HG02938 (cell line): Measurements from ENCODE around the gene LUC7L3.

Source experiments
- ATAC-seq: cut with Tn5 transposase; IDR thresholded peaks from one replicate; pipeline ENCODE4 v1.9.1; 2021; ENCODE audit warnings: mild to moderate bottlenecking, moderate library complexity; ENCODE audit not compliant: unreplicated experiment

The LUC7L3 gene

DNA sequence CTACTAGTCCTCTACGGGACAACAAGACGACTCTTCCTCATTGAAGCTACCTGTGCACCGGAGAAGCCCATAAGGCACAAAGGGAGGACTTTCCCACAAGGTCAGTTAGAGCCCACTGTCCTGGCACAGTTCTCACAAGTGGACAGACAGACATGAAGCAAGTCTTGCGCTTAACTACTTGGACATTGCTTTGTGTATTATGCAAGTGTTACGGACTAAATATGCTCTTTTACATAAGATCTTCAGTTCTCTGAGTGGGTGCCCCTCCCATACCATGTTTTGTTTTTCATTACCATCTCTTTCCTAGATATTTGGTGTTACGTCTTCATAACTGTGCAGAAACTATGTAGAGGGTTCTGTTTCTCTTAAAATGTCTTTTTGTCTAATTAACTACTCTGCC, 29.8 kb downstream of the LUC7L3 start:
- no peak for ATAC-seq

- no peak for ATAC-seq
These were observed 35.1 kb downstream of the LUC7L3 start for GRCh38 chr17:50754521-50754920.

DNA sequence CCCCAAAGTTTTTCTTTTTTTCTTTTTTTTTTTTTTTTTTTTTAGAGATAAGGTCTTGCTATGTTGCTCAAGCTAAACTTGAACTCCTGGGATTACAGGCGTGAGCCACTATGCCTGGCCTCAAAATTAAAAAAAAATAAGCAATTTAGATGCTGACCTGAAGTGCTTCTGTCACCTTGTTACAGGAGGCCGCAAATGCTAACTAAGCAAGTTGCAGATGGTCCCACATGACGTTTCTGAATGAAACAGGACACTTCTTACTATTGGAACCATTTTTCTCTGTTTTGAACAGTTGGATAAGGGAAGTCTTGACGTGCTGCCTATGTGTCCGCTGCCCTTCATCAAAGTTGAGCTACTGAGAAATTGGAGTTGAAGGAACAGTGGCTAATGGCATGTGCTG, 39.1 kb downstream of the LUC7L3 start:
- no peak for ATAC-seq

DNA sequence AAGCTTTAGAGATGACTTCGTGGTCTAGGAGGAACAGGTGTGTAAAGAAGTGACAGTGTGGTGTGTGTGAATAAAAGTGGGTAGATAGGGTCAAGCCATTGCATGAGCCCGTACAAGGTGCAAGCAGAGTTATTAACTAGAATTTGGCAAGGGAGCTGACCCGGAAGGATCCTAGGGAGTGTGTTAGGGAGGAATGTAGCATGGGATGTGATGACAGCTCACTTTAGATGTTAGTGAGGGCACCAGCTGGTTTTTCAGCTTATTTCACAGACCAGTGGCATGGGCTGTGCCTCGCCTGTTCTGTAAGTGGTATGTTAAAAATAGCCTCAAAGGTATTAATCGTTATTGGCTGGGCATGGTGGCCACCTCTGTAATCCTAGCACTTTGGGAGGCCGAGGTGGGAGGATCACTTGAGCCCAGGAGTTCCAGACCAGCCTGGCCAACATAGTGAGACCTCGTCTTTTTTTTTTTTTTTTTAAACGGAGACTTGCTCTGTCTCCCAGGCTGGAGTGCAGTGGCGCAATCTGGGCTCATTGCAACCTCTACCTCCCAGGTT, 39.7 kb downstream of the LUC7L3 start:
- no peak for ATAC-seq

GRCh38 chr17:50762177-50762576, 42.8 kb downstream of the LUC7L3 start:
- no peak for ATAC-seq

- no peak for ATAC-seq
These were observed 44.5 kb downstream of the LUC7L3 start for GRCh38 chr17:50763716-50764475.

DNA sequence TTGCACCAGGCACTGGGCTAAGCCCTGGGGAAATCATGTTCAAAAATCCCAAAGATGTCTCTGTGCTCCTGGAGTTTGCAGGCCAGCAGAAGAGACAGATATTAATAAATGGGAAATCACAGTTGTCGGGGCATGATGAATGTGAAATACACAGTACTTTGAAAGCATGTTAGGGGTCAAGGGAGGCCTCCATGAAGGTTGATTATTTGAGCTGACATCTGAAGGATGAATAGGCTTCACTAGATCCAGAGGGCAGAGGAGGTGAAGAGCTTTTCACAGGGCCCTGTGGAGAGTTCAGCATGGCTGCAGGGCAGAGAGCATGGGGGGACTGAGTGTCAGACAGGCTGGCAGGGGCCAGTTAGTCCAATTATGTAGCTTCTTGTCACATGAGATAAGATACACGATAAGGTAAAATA, 45.3 kb downstream of the LUC7L3 start:
- no peak for ATAC-seq

DNA sequence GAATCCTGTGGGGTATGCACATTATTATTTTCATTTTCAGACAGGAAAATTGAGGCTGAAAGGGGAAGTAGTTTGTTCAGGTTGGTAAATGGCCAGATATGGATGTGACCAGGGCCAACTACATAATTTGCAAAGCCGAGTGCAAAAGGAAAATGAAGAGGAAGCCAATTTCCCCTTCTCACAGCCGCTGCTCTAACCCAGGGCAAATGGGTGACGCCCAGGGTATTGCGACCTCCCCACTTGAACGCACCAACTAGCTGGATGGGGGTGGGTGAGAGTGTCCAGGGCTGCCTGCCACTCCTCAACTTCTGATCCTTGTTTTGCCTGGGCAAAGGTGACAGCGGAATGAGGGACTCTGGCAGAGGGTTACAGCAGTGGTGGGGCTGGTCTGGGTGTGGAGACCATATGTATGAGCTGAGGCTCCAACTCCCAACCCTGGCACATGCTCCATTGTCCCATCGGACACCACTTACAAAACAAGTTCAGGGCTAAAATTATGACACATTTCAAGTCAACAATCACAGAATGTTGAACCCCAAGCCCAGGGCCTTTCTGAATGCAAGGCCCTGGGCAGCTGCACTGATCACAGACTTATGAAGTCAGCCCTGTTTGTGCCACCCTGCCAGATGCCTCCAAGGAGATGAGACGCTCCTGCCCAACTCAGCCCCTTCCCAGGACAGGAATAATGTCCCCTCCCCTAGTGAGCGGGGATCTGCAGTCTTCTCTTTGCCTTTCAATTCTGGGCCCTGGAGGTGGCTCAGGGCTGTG, 46.2 kb downstream of the LUC7L3 start:
- no peak for ATAC-seq

DNA sequence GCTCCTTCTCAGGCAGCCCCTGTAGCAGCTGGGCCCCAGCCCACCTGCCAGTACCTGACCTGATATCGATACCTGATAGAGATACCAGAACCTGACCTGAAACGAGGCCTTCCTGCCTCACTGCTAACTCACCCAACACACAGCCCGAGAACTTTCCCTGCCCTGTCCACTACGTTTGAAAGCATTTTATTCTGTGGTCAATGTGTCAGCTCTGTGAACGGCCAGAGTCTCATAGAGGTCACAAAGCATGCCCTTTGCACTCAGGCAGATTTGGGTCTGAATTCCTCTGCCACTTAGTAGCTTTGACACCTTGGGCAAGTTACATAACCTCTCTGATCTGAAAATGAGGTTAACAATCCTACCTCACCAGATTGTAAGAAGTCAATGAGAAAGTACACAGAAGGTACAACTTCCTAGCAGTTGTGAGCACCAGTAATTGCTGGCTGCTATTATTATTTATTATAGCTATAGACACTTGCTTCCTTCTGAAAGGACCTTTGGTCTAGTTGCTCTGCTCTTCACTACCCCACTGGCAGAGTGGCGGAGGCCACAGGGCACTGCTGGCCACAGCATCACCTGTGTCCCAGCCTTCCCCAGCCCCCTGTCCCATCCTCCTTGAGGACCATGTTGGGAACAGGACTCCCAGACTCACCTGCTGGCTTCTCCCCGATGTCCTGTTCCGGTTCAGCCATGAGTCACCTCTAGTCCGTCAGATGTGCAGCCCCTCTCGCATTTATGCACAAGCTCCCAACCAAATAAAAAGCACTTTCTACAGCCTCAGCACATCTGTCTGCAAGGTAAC, 47.0 kb downstream of the LUC7L3 start:
- no peak for ATAC-seq

- no peak for ATAC-seq
These were observed 47.6 kb downstream of the LUC7L3 start for GRCh38 chr17:50767030-50767429.

DNA sequence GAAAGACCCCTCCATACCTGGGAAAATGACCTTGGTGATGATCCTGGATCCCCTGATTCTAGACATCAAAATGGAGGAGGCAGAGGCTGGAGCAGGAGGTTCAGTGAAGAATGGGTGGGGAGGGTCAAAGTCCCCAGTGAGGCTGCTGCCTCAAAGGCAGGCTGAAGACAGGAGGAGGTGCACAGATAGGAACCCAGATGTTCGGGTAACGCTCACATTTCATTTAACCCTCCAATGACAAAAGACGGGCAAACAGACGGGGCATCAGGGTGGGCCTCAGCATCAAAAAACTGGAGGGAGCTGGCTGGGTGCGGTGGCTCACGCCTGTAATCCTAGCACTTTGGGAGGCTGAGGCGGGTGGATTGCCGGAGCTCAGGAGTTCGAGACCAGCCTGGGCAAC, 48.0 kb downstream of the LUC7L3 start, which contains the start of gene ANKRD40CL:
Gene ANKRD40CL (minus strand): TSS at position 73 of the 400 bp plus-strand sequence. CDS start 605 bp downstream, outside the sequence.
- no peak for ATAC-seq

- ATAC-seq, result no peak
These were observed 49.0 kb downstream of the LUC7L3 start for GRCh38 chr17:50768346-50768761.

DNA sequence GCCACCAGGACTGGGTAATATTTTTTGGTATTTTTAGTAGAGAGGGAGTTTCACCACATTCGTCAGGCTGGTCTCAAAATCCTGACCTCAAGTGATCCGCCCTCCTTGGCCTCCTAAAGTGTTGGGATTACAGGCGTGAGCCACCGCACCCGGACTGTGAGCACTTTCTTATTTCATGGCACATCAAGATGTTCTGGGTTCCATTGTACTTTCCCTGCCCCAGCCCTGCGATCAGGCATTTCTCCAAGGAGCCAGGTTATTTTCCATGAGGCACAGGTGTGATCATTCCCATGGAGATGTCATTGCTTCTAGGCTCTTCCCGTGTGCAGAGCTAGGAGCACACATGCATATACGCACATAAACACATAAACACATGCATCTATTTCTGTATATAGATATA, 50.5 kb downstream of the LUC7L3 start:
- ATAC-seq, result no peak

- ATAC-seq, result no peak
These were observed 50.9 kb downstream of the LUC7L3 start for GRCh38 chr17:50770346-50770745.

DNA sequence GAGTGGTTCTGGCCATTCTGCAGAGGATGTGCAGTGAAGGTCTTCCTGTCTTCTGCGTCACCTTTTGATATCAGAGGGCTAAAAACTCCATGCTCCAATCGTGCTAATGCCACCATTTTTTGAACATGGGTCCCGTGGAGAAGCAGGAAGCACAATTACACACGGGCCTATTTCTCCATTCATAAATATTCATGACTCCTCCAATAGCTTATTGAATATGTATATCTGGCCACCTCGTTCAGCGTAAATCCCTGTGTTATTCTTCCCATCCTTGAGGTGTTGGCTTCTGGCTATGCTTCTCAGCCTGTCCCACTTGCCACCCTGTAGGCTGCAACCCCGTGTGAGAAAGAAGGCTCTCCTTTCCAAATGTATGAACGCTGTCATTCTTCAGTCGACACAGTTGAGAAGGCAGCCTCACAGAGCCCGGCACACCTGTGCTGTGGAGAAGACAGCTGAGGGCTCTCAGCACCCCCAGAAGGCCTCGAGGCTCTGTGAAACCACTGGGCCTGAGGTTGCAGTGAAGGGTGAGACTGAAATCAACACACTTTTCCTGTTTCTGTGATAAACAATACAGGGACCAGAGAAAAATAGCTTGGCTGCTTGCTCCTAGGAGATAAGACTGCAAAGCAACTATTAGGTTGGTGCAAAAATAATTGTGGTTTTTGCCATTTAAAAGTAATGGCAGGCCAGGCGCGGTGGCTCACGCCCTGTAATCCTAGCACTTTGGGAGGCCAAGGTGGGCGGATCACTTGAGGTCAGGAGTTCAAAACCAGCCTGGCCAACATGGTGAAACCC, 52.8 kb downstream of the LUC7L3 start:
- ATAC-seq, result no peak

- ATAC-seq, result no peak
These were observed 54.9 kb downstream of the LUC7L3 start for GRCh38 chr17:50774225-50774803.

GRCh38 chr17:50775926-50776325, 56.5 kb downstream of the LUC7L3 start:
- ATAC-seq, result no peak

GRCh38 chr17:50778471-50778870, 59.1 kb downstream of the LUC7L3 start:
- no peak for ATAC-seq

- ATAC-seq, result no peak
These were observed 59.6 kb downstream of the LUC7L3 start for GRCh38 chr17:50778988-50779387.
